Esophagus squamous epithelium (tissue), 4 donors: ENCODE measurements around the gene SLC15A4.

Source experiments
- POLR2A ChIP-seq, 4 donors: fragments of 450-650 bp; IDR thresholded peaks; one replicate each; pipeline ENCODE4 v1.6.1; 2017; ENCODE audit warnings: antibody characterized with exemption in 4 of 4, mild to moderate bottlenecking in 4 of 4, moderate library complexity in 3 of 4
- TF ChIP-seq, protein P1 (sequence below), 6 experiments: fragments of 450-650 bp in 4 of 6; fragments of 200-600 bp in 2 of 6; sonication (generic) in 2 of 6; IDR thresholded peaks; one replicate each; pipeline ENCODE4 v1.5.1; 2016 to 2019; ENCODE audit warnings: antibody characterized with exemption in 6 of 6, mild to moderate bottlenecking in 4 of 6, moderate library complexity in 4 of 6

DNA sequence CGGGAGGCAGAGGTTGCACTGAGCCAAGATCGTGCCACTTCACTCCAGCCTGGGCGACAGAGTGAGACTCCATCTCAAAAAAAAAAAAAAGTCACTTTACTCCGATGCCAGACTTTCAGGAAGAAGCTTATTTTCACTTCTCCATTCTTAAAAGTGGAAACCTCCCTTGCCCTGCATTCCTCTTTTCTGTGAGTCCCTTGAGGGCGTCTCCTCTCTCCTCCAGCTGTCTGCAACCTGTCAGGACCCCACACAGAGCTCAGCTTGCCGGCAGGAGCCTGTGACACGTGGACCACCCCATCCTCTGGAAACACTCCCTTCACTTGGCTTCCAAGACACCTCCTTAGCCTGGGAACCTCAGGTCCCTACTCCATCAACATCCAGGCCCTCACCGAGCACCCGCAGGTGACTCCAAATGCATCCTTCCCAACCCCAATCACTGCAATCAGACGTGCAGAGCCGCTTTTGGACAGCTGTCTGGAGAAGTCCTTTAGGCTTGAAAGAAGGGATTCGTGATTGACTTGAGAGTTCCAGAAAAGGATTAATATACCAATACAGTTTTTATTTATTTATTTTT is 34.3 kb downstream of the SLC15A4 start:
- TF ChIP-seq, protein P1, sequence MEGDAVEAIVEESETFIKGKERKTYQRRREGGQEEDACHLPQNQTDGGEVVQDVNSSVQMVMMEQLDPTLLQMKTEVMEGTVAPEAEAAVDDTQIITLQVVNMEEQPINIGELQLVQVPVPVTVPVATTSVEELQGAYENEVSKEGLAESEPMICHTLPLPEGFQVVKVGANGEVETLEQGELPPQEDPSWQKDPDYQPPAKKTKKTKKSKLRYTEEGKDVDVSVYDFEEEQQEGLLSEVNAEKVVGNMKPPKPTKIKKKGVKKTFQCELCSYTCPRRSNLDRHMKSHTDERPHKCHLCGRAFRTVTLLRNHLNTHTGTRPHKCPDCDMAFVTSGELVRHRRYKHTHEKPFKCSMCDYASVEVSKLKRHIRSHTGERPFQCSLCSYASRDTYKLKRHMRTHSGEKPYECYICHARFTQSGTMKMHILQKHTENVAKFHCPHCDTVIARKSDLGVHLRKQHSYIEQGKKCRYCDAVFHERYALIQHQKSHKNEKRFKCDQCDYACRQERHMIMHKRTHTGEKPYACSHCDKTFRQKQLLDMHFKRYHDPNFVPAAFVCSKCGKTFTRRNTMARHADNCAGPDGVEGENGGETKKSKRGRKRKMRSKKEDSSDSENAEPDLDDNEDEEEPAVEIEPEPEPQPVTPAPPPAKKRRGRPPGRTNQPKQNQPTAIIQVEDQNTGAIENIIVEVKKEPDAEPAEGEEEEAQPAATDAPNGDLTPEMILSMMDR (IDR thresholded peaks at IDR 0.05), result no peak
- TF ChIP-seq POLR2A (IDR thresholded peaks at IDR 0.05), result no peak
